Measurements from ENCODE around the gene ALG14.

The ALG14 gene

DNA sequence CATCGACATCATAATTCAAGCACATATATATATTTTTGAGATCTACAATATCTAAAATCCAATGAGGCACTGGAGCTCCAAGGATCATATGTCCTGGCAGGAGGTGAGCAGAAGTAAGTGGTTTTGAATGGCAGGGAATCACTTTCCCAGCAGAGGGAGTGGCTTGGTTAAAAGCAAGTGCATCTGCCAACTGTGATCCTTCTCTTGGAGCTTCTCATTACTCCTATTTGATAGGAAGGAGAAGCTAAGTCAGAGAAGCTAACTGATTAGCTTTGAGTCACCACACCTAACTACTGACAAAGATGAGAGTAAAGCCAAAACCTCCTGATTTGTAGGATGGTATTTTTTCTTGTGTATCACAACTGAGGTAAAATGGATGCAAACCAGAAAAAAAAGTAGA lies 55.0 kb downstream of the ALG14 start:
- no peak overlapping the region for H3K4me3 ChIP-seq (ENCODE audit: low read depth, low read length)
- H3K27me3 ChIP-seq (ENCODE audit: control insufficient read depth, insufficient read depth, low read length) = no peaks in the 10 kb centered on the region
- no peaks in the 10 kb centered on the region for H3K4me1 ChIP-seq (ENCODE audit: control insufficient read depth, insufficient read depth, low read length)
- no peak overlapping the region for H3K9ac ChIP-seq (ENCODE audit: low read depth, low read length)
- no peaks in the 10 kb centered on the region for H3K9me3 ChIP-seq (ENCODE audit: control insufficient read depth, insufficient read depth, low read length)
- H3K36me3 ChIP-seq (ENCODE audit: control insufficient read depth, insufficient read depth, low read length) = no peaks in the 10 kb centered on the region

DNA sequence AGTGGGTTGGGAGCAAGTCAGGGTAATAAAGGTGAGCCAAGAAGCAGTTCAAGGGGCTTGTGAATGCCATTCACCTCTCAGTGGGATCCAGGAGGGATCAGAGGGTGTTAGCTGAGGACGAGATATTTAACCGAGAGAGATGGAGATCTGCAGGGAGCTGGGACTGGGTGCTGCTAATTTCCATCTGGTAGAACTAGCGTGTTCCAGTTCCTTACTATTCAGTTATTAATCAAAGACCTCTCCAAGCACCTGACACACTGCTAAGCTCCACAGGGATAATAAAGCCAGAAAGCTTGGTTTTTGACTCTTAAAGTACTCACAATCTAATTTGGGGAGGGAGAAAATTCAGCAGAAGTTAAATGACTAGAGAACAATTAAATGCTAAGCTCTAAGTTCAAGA lies 57.7 kb downstream of the ALG14 start:
- Histone ChIP-seq H3K36me3 (ENCODE audit: control insufficient read depth, insufficient read depth, low read length) (no peaks in the 10 kb centered on the region), H3K9me3 (ENCODE audit: control insufficient read depth, insufficient read depth, low read length) (no peaks in the 10 kb centered on the region), H3K4me3 (ENCODE audit: low read depth, low read length) (no peak overlapping the region), H3K27me3 (ENCODE audit: control insufficient read depth, insufficient read depth, low read length) (no peaks in the 10 kb centered on the region), H3K4me1 (ENCODE audit: control insufficient read depth, insufficient read depth, low read length) (no peaks in the 10 kb centered on the region), H3K9ac (ENCODE audit: low read depth, low read length) (no peak overlapping the region)

- Histone ChIP-seq H3K27me3 (ENCODE audit: control insufficient read depth, insufficient read depth, low read length) (no peaks in the 10 kb centered on the region), H3K4me1 (ENCODE audit: control insufficient read depth, insufficient read depth, low read length) (no peaks in the 10 kb centered on the region), H3K4me3 (ENCODE audit: low read depth, low read length) (no peak overlapping the region), H3K9me3 (ENCODE audit: control insufficient read depth, insufficient read depth, low read length) (no peaks in the 10 kb centered on the region), H3K36me3 (ENCODE audit: control insufficient read depth, insufficient read depth, low read length) (no peaks in the 10 kb centered on the region), H3K9ac (ENCODE audit: low read depth, low read length) (no peak overlapping the region)
Measured at GRCh38 chr1:95013950-95014574, 58.7 kb downstream of the ALG14 start.

- Histone ChIP-seq H3K4me3 (ENCODE audit: low read depth, low read length) (no peak overlapping the region), H3K9ac (ENCODE audit: low read depth, low read length) (no peak overlapping the region), H3K9me3 (ENCODE audit: control insufficient read depth, insufficient read depth, low read length) (no peaks in the 10 kb centered on the region), H3K27me3 (ENCODE audit: control insufficient read depth, insufficient read depth, low read length) (no peaks in the 10 kb centered on the region), H3K36me3 (ENCODE audit: control insufficient read depth, insufficient read depth, low read length) (no peaks in the 10 kb centered on the region), H3K4me1 (ENCODE audit: control insufficient read depth, insufficient read depth, low read length) (no peaks in the 10 kb centered on the region)
Measured at GRCh38 chr1:95012389-95012788, 60.4 kb downstream of the ALG14 start.

GRCh38 chr1:95010158-95010557 lies 62.6 kb downstream of the ALG14 start:
- Histone ChIP-seq H3K27me3 (ENCODE audit: control insufficient read depth, insufficient read depth, low read length) (no peaks in the 10 kb centered on the region), H3K4me3 (ENCODE audit: low read depth, low read length) (no peak overlapping the region), H3K9me3 (ENCODE audit: control insufficient read depth, insufficient read depth, low read length) (no peaks in the 10 kb centered on the region), H3K4me1 (ENCODE audit: control insufficient read depth, insufficient read depth, low read length) (no peaks in the 10 kb centered on the region), H3K36me3 (ENCODE audit: control insufficient read depth, insufficient read depth, low read length) (no peaks in the 10 kb centered on the region), H3K9ac (ENCODE audit: low read depth, low read length) (no peak overlapping the region)

- H3K9ac ChIP-seq (ENCODE audit: low read depth, low read length) = no peak overlapping the region
- no peaks in the 10 kb centered on the region for H3K4me1 ChIP-seq (ENCODE audit: control insufficient read depth, insufficient read depth, low read length)
- H3K27me3 ChIP-seq (ENCODE audit: control insufficient read depth, insufficient read depth, low read length) = no peaks in the 10 kb centered on the region
- H3K4me3 ChIP-seq (ENCODE audit: low read depth, low read length) = no peak overlapping the region
- no peaks in the 10 kb centered on the region for H3K36me3 ChIP-seq (ENCODE audit: control insufficient read depth, insufficient read depth, low read length)
- H3K9me3 ChIP-seq (ENCODE audit: control insufficient read depth, insufficient read depth, low read length) = no peaks in the 10 kb centered on the region
Measured at GRCh38 chr1:95007687-95008086, 65.1 kb downstream of the ALG14 start.

DNA sequence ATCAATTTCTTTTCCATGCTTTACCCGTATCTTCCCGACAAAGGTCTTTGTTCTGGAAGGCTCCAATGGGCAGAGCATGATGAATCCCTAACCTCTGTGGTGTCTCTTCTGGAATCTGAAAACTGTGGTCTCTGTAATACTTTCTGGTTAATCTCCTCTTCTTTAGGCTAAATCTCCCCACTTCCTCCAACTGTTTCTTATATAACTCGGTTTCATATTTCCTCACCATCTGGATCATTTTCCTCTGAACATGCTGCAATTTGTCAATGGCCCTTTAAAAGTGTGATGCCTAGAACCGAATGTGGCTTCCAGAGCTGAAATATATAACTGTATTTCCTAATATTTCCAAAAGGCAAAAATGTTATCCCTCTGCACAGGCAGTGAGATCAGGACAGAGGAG lies 66.1 kb downstream of the ALG14 start:
- Histone ChIP-seq H3K4me3 (ENCODE audit: low read depth, low read length) (no peak overlapping the region), H3K9me3 (ENCODE audit: control insufficient read depth, insufficient read depth, low read length) (no peaks in the 10 kb centered on the region), H3K36me3 (ENCODE audit: control insufficient read depth, insufficient read depth, low read length) (no peaks in the 10 kb centered on the region), H3K27me3 (ENCODE audit: control insufficient read depth, insufficient read depth, low read length) (no peaks in the 10 kb centered on the region), H3K4me1 (ENCODE audit: control insufficient read depth, insufficient read depth, low read length) (no peaks in the 10 kb centered on the region), H3K9ac (ENCODE audit: low read depth, low read length) (no peak overlapping the region)

- Histone ChIP-seq H3K9me3 (ENCODE audit: control insufficient read depth, insufficient read depth, low read length) (no peaks in the 10 kb centered on the region), H3K36me3 (ENCODE audit: control insufficient read depth, insufficient read depth, low read length) (no peaks in the 10 kb centered on the region), H3K9ac (ENCODE audit: low read depth, low read length) (no peak overlapping the region), H3K4me1 (ENCODE audit: control insufficient read depth, insufficient read depth, low read length) (no peaks in the 10 kb centered on the region), H3K4me3 (ENCODE audit: low read depth, low read length) (no peak overlapping the region), H3K27me3 (ENCODE audit: control insufficient read depth, insufficient read depth, low read length) (no peaks in the 10 kb centered on the region)
Measured at GRCh38 chr1:95005584-95005983, 67.2 kb downstream of the ALG14 start.

- H3K4me1 ChIP-seq (ENCODE audit: control insufficient read depth, insufficient read depth, low read length) = no peaks in the 10 kb centered on the region
- H3K4me3 ChIP-seq (ENCODE audit: low read depth, low read length) = no peak overlapping the region
- no peaks in the 10 kb centered on the region for H3K27me3 ChIP-seq (ENCODE audit: control insufficient read depth, insufficient read depth, low read length)
- H3K9ac ChIP-seq (ENCODE audit: low read depth, low read length) = no peak overlapping the region
- no peaks in the 10 kb centered on the region for H3K9me3 ChIP-seq (ENCODE audit: control insufficient read depth, insufficient read depth, low read length)
- no peaks in the 10 kb centered on the region for H3K36me3 ChIP-seq (ENCODE audit: control insufficient read depth, insufficient read depth, low read length)
Measured at GRCh38 chr1:95004013-95004412, 68.7 kb downstream of the ALG14 start.

DNA sequence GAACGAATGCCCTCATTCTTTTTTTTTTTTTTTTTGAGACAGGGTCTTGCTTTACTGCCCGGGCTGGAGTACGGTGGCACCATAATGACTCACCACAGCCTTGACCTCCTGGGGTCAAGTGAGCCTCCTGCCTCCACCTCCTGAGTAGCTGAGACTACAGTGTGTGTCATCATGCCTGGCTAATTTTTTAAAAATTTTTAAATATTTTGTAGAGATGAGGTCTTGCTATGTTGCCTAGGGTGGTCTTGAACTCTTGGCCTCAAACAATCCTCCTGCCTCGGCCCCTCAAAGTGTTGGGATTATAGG lies 69.4 kb downstream of the ALG14 start:
- Histone ChIP-seq H3K36me3 (ENCODE audit: control insufficient read depth, insufficient read depth, low read length) (no peaks in the 10 kb centered on the region), H3K4me1 (ENCODE audit: control insufficient read depth, insufficient read depth, low read length) (no peaks in the 10 kb centered on the region), H3K27me3 (ENCODE audit: control insufficient read depth, insufficient read depth, low read length) (no peaks in the 10 kb centered on the region), H3K9ac (ENCODE audit: low read depth, low read length) (no peak overlapping the region), H3K4me3 (ENCODE audit: low read depth, low read length) (no peak overlapping the region), H3K9me3 (ENCODE audit: control insufficient read depth, insufficient read depth, low read length) (no peaks in the 10 kb centered on the region)

GRCh38 chr1:95002540-95003432 lies 70.0 kb downstream of the ALG14 start:
- Histone ChIP-seq H3K27me3 (ENCODE audit: control insufficient read depth, insufficient read depth, low read length) (no peaks in the 10 kb centered on the region), H3K4me1 (ENCODE audit: control insufficient read depth, insufficient read depth, low read length) (no peaks in the 10 kb centered on the region), H3K36me3 (ENCODE audit: control insufficient read depth, insufficient read depth, low read length) (no peaks in the 10 kb centered on the region), H3K9ac (ENCODE audit: low read depth, low read length) (no peak overlapping the region), H3K9me3 (ENCODE audit: control insufficient read depth, insufficient read depth, low read length) (no peaks in the 10 kb centered on the region), H3K4me3 (ENCODE audit: low read depth, low read length) (no peak overlapping the region)

DNA sequence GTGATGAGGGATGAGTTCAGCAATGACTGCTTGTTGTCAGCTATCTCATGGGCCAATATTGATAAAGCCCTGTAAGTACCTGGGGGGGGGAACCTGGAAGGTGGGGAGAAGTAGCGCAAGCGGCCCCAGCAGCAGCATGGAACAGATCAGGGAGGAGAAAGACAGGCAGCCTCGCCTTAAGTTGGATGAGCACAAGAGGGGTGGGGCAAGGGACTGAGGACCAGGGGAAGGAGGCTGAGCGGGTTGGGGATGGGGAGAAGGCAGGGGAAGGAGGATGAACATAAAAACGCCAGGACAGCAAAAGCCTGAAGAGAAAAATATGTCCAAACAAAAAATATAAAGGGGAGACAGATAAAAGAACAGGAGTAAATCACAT lies 70.6 kb downstream of the ALG14 start:
- Histone ChIP-seq H3K4me1 (ENCODE audit: control insufficient read depth, insufficient read depth, low read length) (no peaks in the 10 kb centered on the region), H3K9ac (ENCODE audit: low read depth, low read length) (no peak overlapping the region)

More for the DNA sequence above, 70.6 kb downstream of the ALG14 start:
- Histone ChIP-seq H3K36me3 (ENCODE audit: control insufficient read depth, insufficient read depth, low read length) (no peaks in the 10 kb centered on the region), H3K9me3 (ENCODE audit: control insufficient read depth, insufficient read depth, low read length) (no peaks in the 10 kb centered on the region), H3K27me3 (ENCODE audit: control insufficient read depth, insufficient read depth, low read length) (no peaks in the 10 kb centered on the region), H3K4me3 (ENCODE audit: low read depth, low read length) (no peak overlapping the region)
